T-helper 1 cell treated with Interleukin-12 subunit alpha and Interleukin-12 subunit beta and Interleukin-4 antibody, amounts not matched to agents 30 μg/mL and 1 μg/mL, for 36 hours (primary cell): ENCODE measurements around the gene PLK2.

Experiments used
- H3K27ac Mint-ChIP-seq: one replicate; pipeline ENCODE4 v1.8.0; 2021; ENCODE audit warnings: mild to moderate bottlenecking, mixed read lengths
- H3K27me3 Mint-ChIP-seq: one replicate; pipeline ENCODE4 v1.8.0; 2021; ENCODE audit warnings: low read depth, mixed read lengths
- H3K36me3 Mint-ChIP-seq: one replicate; pipeline ENCODE4 v1.8.0; 2021; ENCODE audit warnings: low read depth, mixed read lengths
- H3K4me1 Mint-ChIP-seq: one replicate; pipeline ENCODE4 v1.8.0; 2021; ENCODE audit warnings: low read depth, mixed read lengths
- H3K4me3 Mint-ChIP-seq: one replicate; pipeline ENCODE4 v1.8.0; 2021; ENCODE audit warnings: mild to moderate bottlenecking, moderate library complexity, mixed read lengths
- H3K9me3 Mint-ChIP-seq: one replicate; pipeline ENCODE4 v1.8.0; 2021; ENCODE audit warnings: mixed read lengths

Gene PLK2

DNA sequence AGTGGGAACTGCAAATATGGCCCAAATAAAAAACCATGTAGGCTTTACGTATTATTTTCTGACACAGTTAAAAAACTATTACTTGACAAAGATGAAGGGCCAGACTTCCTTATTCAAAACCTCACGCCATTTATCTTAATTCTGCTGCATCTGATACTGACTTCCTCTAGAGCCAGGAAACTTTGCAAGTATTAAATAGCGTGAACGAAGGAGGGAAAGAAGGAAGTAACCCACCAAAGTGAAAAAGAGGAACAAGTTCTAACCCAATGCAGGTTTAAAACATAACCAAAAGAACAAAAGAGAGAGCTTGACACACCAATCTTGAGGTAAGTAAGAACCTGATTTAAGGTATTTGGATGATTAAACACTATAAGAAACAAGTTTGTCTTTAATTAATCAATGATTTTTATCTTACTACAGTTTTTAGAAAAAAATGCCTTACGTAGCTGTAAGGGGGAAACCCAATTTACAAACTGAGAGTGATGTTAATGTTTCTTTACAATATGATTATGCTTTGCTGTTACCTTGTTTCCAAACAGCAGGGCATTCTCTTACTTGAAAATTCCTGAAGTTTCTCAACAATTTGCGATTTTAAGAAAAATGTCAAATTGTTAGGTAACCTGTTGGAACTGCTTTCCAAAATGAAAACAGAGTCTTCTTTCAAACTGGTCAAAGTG is 31.5 kb upstream of the PLK2 start, which contains the start of gene GAPT:
Gene GAPT, plus strand, starts transcription at position 220 of the 677 bp plus-strand sequence. CDS start 3,102 bp downstream, outside the sequence.
- Mint-ChIP-seq H3K36me3 (no peaks in the 10 kb centered on the region), H3K27me3 (peaks cover 15% of the 10 kb centered on the region), H3K9me3 (no peaks in the 10 kb centered on the region), H3K4me1 (no peaks in the 10 kb centered on the region), H3K27ac (no peak within 1 kb of the TSS), H3K4me3 (no peak within 1 kb of the TSS)

GRCh38 chr5:58490402-58491050 is 30.6 kb upstream of the PLK2 start:
- H3K36me3 Mint-ChIP-seq, result no peaks in the 10 kb centered on the region
- no peak overlapping the region for H3K27ac Mint-ChIP-seq
- no peaks in the 10 kb centered on the region for H3K4me1 Mint-ChIP-seq
- H3K4me3 Mint-ChIP-seq, result no peak overlapping the region
- H3K27me3 Mint-ChIP-seq, result peaks cover 15% of the 10 kb centered on the region
- no peaks in the 10 kb centered on the region for H3K9me3 Mint-ChIP-seq

- H3K27me3 Mint-ChIP-seq, result peaks cover 15% of the 10 kb centered on the region
- no peaks in the 10 kb centered on the region for H3K9me3 Mint-ChIP-seq
- no peaks in the 10 kb centered on the region for H3K4me1 Mint-ChIP-seq
- H3K4me3 Mint-ChIP-seq, result no peak overlapping the region
- no peak overlapping the region for H3K27ac Mint-ChIP-seq
- H3K36me3 Mint-ChIP-seq, result no peaks in the 10 kb centered on the region
These were observed 26.4 kb upstream of the PLK2 start for GRCh38 chr5:58486290-58486689.

- H3K4me1 Mint-ChIP-seq, result no peaks in the 10 kb centered on the region
- no peak overlapping the region for H3K4me3 Mint-ChIP-seq
- H3K27me3 Mint-ChIP-seq, result peaks cover 7% of the 10 kb centered on the region
- H3K27ac Mint-ChIP-seq, result no peak overlapping the region
- no peaks in the 10 kb centered on the region for H3K36me3 Mint-ChIP-seq
- no peaks in the 10 kb centered on the region for H3K9me3 Mint-ChIP-seq
These were observed 24.6 kb upstream of the PLK2 start for GRCh38 chr5:58484505-58484904.

DNA sequence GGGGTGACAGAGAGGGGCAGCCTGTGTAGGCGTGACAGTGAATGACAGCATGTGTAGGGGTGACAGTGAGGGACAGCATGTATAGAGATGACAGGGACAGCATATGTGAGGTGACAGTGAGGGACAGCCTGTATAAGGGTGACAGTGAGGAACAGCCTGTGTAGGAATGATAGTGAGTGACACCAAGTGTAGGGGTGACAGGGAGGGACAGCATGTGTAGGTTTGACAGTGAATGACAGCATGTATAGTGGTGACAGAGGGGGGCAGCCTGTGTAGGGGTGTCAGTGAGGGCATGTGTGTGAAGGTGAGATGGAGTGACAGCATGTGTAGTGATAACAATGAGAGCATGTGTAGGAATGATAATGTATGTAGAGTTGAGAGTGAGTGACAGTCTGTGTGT is 22.6 kb upstream of the PLK2 start:
- Mint-ChIP-seq H3K27me3 (no peaks in the 10 kb centered on the region), H3K9me3 (no peaks in the 10 kb centered on the region), H3K27ac (no peak overlapping the region), H3K4me1 (no peaks in the 10 kb centered on the region), H3K4me3 (no peak overlapping the region), H3K36me3 (no peaks in the 10 kb centered on the region)

DNA sequence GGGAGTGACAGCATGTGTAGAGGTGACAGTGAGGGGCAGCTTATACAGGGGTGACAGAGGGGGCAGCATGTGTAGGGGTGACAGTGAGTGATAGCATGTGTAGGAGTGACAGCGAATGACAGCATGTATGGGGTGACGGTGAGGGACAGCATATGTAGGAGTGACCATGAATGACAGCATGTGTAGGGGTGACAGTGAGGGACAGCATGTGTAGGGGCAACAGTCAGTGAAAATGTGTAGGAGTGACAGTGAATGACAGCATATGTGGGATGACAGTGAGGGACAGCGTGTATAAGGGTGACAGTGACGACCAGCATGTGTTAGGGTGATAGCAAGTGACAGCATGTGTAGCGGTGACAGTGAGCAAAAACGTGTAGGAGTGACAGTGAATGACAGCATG is 21.9 kb upstream of the PLK2 start:
- no peak overlapping the region for H3K27ac Mint-ChIP-seq
- no peaks in the 10 kb centered on the region for H3K9me3 Mint-ChIP-seq
- no peak overlapping the region for H3K4me3 Mint-ChIP-seq
- H3K27me3 Mint-ChIP-seq, result peaks cover 3% of the 10 kb centered on the region
- no peaks in the 10 kb centered on the region for H3K36me3 Mint-ChIP-seq
- peaks cover 2% of the 10 kb centered on the region for H3K4me1 Mint-ChIP-seq

GRCh38 chr5:58481066-58481676 is 21.3 kb upstream of the PLK2 start:
- H3K9me3 Mint-ChIP-seq, result no peaks in the 10 kb centered on the region
- peaks cover 6% of the 10 kb centered on the region for H3K27me3 Mint-ChIP-seq
- no peaks in the 10 kb centered on the region for H3K36me3 Mint-ChIP-seq
- H3K4me1 Mint-ChIP-seq, result peaks cover 3% of the 10 kb centered on the region
- H3K4me3 Mint-ChIP-seq, result no peak overlapping the region
- no peak overlapping the region for H3K27ac Mint-ChIP-seq

GRCh38 chr5:58477760-58478376 is 18.0 kb upstream of the PLK2 start:
- H3K27ac Mint-ChIP-seq, result no peak overlapping the region
- no peak overlapping the region for H3K4me3 Mint-ChIP-seq
- H3K36me3 Mint-ChIP-seq, result no peaks in the 10 kb centered on the region
- peaks cover 4% of the 10 kb centered on the region for H3K9me3 Mint-ChIP-seq
- H3K27me3 Mint-ChIP-seq, result peaks cover 6% of the 10 kb centered on the region
- peaks cover 3% of the 10 kb centered on the region for H3K4me1 Mint-ChIP-seq

GRCh38 chr5:58475404-58475803 is 15.5 kb upstream of the PLK2 start:
- H3K4me1 Mint-ChIP-seq, result peaks cover 3% of the 10 kb centered on the region
- no peaks in the 10 kb centered on the region for H3K36me3 Mint-ChIP-seq
- H3K4me3 Mint-ChIP-seq, result no peak overlapping the region
- peaks cover 4% of the 10 kb centered on the region for H3K9me3 Mint-ChIP-seq
- H3K27me3 Mint-ChIP-seq, result peaks cover 12% of the 10 kb centered on the region
- no peak overlapping the region for H3K27ac Mint-ChIP-seq

DNA sequence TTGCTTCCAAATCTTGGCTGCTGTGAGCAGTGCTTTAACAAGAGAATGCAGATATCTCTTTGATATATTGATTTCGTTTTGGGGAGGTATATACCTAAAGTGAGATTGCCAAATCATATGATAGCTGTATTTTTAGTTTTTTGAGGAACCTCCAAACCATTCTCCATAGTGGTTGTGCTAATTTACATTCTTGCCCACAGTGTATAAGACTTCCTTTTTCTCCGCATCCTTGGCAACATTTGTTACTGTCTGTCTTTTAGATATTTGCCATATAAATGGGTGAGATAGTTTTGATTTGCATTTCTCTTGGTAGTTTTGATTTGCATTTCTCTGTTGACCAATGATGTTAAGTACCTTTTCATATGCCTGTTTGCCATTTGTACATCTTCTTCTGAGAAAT is 10.0 kb upstream of the PLK2 start:
- Mint-ChIP-seq H3K4me1 (peaks cover 8% of the 10 kb centered on the region), H3K36me3 (no peaks in the 10 kb centered on the region), H3K27ac (no peak overlapping the region), H3K9me3 (no peaks in the 10 kb centered on the region), H3K27me3 (peaks cover 21% of the 10 kb centered on the region), H3K4me3 (no peak overlapping the region)

DNA sequence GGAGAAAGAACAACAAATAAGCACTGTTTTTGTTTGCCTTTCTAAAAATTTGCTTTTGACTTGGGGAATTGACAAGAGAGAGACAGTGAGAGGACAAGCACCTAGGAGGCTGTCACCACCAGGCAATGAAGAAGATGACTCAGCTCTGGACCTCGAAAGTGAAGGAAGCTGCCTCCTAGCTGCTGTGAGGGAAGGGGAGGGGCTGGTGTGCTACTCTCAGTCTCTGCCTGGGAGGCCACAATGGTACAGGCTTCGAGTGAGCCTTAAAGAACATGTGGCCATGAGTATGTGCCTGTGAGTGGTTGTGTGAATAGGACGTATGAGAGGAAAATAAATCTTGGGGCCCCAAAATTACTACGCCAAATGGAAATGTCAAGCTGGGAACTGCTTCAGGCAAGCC is 7.1 kb upstream of the PLK2 start:
- H3K27ac Mint-ChIP-seq, result no peak overlapping the region

GRCh38 chr5:58462623-58463230 is 2.8 kb upstream of the PLK2 start:
- Mint-ChIP-seq H3K27me3 (peaks cover 20% of the 10 kb centered on the region), H3K36me3 (no peaks in the 10 kb centered on the region), H3K27ac (no peak overlapping the region), H3K4me1 (peaks cover 26% of the 10 kb centered on the region), H3K4me3 (no peak overlapping the region), H3K9me3 (no peaks in the 10 kb centered on the region)

More for the DNA sequence above, 7.1 kb upstream of the PLK2 start:
- peaks cover 12% of the 10 kb centered on the region for H3K4me1 Mint-ChIP-seq
- peaks cover 25% of the 10 kb centered on the region for H3K27me3 Mint-ChIP-seq
- no peaks in the 10 kb centered on the region for H3K36me3 Mint-ChIP-seq
- no peak overlapping the region for H3K4me3 Mint-ChIP-seq
- no peaks in the 10 kb centered on the region for H3K9me3 Mint-ChIP-seq

GRCh38 chr5:58462154-58462553 is 2.3 kb upstream of the PLK2 start:
- peaks cover 2% of the 10 kb centered on the region for H3K36me3 Mint-ChIP-seq
- no peak overlapping the region for H3K4me3 Mint-ChIP-seq
- peaks cover 24% of the 10 kb centered on the region for H3K27me3 Mint-ChIP-seq
- H3K9me3 Mint-ChIP-seq, result no peaks in the 10 kb centered on the region
- peaks cover 26% of the 10 kb centered on the region for H3K4me1 Mint-ChIP-seq
- H3K27ac Mint-ChIP-seq, result no peak overlapping the region

- Mint-ChIP-seq H3K36me3 (peaks cover 4% of the 10 kb centered on the region), H3K4me3 (peak overlapping the region; percentile 43), H3K9me3 (no peaks in the 10 kb centered on the region), H3K27ac (peak overlapping the region; percentile 23), H3K4me1 (peaks cover 18% of the 10 kb centered on the region), H3K27me3 (peaks cover 27% of the 10 kb centered on the region)
These were observed 923 bp upstream of the PLK2 start for GRCh38 chr5:58460732-58461286.
